Measurements from ENCODE around the gene SSRP1.
A peak's percentile ranks its signal among the peaks of the same experiment; 100 is the strongest.
"Not testable (repeated sequence)": the region's sequence is repeated elsewhere in the genome, so short reads cannot be mapped to it uniquely, and the experiment has no call there.

SSRP1 gene

GRCh38 chr11:57335343-57336110, at the start of gene SSRP1:
Gene SSRP1, minus strand, starts transcription at chr11:57335892. Its CDS starts 771 bp downstream, at chr11:57335121.
- peak; percentile 85 to 97 (median 93) for DNase-seq
- intact Hi-C loops (cut with DNase I) = loop anchor here (5.0 kb wide), 2 partner anchors 197 to 312 kb away; partner anchors contain the start of genes TIMM10 and YPEL4

GRCh38 chr11:57380975-57381374, 45.3 kb upstream of the SSRP1 start, which contains the start of gene PRG3:
Gene PRG3, minus strand, starts transcription at chr11:57381150. Its CDS starts 442 bp downstream, at chr11:57380708.
- intact Hi-C loops (cut with DNase I) = no loop called here
- DNase-seq = no peak

GRCh38 chr11:57379732-57380131, 44.0 kb upstream of the SSRP1 start:
- intact Hi-C loops (cut with DNase I) = no loop called here
- DNase-seq = no peak

GRCh38 chr11:57378186-57378585, 42.5 kb upstream of the SSRP1 start:
- intact Hi-C loops (cut with DNase I) = no loop called here
- no peak for DNase-seq

GRCh38 chr11:57377107-57377506, 41.4 kb upstream of the SSRP1 start:
- DNase-seq = no peak
- intact Hi-C loops (cut with DNase I) = no loop called here

GRCh38 chr11:57376095-57377090, 40.7 kb upstream of the SSRP1 start:
- DNase-seq = no peak
- intact Hi-C loops (cut with DNase I) = no loop called here

- DNase-seq = no peak
- intact Hi-C loops (cut with DNase I) = no loop called here
Observed at GRCh38 chr11:57375490-57375889, 39.8 kb upstream of the SSRP1 start.

- intact Hi-C loops (cut with DNase I) = no loop called here
- DNase-seq = no peak
Observed at GRCh38 chr11:57374966-57375365, 39.3 kb upstream of the SSRP1 start.

- no peak for DNase-seq
- intact Hi-C loops (cut with DNase I) = no loop called here
Observed at GRCh38 chr11:57373146-57373545, 37.5 kb upstream of the SSRP1 start.

- intact Hi-C loops (cut with DNase I) = no loop called here
- no peak for DNase-seq
Observed at GRCh38 chr11:57370941-57371340, 35.2 kb upstream of the SSRP1 start.

- intact Hi-C loops (cut with DNase I) = no loop called here
- no peak for DNase-seq
Observed at GRCh38 chr11:57370251-57370650, 34.6 kb upstream of the SSRP1 start.

- intact Hi-C loops (cut with DNase I) = no loop called here
- no peak for DNase-seq
Observed at GRCh38 chr11:57368845-57369232, 33.1 kb upstream of the SSRP1 start.

GRCh38 chr11:57368106-57368844, 32.6 kb upstream of the SSRP1 start:
- no peak for DNase-seq
- intact Hi-C loops (cut with DNase I) = no loop called here

- intact Hi-C loops (cut with DNase I) = no loop called here
- DNase-seq = peak in 32 of 42 donors; percentile 18 to 87 (median 52)
Observed at GRCh38 chr11:57364851-57365660, 29.4 kb upstream of the SSRP1 start.

GRCh38 chr11:57363131-57364080, 27.7 kb upstream of the SSRP1 start:
- intact Hi-C loops (cut with DNase I) = no loop called here
- no peak for DNase-seq

GRCh38 chr11:57361926-57362325, 26.2 kb upstream of the SSRP1 start:
- intact Hi-C loops (cut with DNase I) = no loop called here
- no peak for DNase-seq

- DNase-seq; intact Hi-C loops (cut with DNase I): not testable (repeated sequence)
Observed at GRCh38 chr11:57361420-57361819, 25.7 kb upstream of the SSRP1 start.

Data from head of caudate nucleus (tissue), 42 donors.